Activated CD4-positive, CD25-positive, alpha-beta regulatory T cell (primary cell): ENCODE measurements around the gene CUBN.

Experiments used
- DNase-seq, 4 experiments: peaks; one replicate each; lab custom pipeline; 2025; lab: John Stamatoyannopoulos, UW

CUBN gene

GRCh38 chr10:17073725-17074540 is 55.7 kb downstream of the CUBN start:
- no peak for DNase-seq

- no peak for DNase-seq
Measured at GRCh38 chr10:17068953-17069352, 60.7 kb downstream of the CUBN start.

GRCh38 chr10:17067376-17068264 is 62.0 kb downstream of the CUBN start:
- no peak for DNase-seq

GRCh38 chr10:17066807-17067206 is 62.8 kb downstream of the CUBN start:
- no peak for DNase-seq

GRCh38 chr10:17066000-17066399 is 63.6 kb downstream of the CUBN start:
- no peak for DNase-seq

- no peak for DNase-seq
Measured at GRCh38 chr10:17065273-17065672, 64.3 kb downstream of the CUBN start.

- no peak for DNase-seq
Measured at GRCh38 chr10:17064435-17064834, 65.2 kb downstream of the CUBN start.

- no peak for DNase-seq
Measured at GRCh38 chr10:17062955-17063484, 66.6 kb downstream of the CUBN start.

- no peak for DNase-seq
Measured at GRCh38 chr10:17062493-17062892, 67.1 kb downstream of the CUBN start.

GRCh38 chr10:17062009-17062408 is 67.6 kb downstream of the CUBN start:
- DNase-seq = no peak

GRCh38 chr10:17061418-17061817 is 68.2 kb downstream of the CUBN start:
- DNase-seq = no peak

- no peak for DNase-seq
Measured at GRCh38 chr10:17060289-17060688, 69.3 kb downstream of the CUBN start.

- no peak for DNase-seq
Measured at GRCh38 chr10:17059197-17059688, 70.4 kb downstream of the CUBN start.

- DNase-seq = no peak
Measured at GRCh38 chr10:17058093-17058492, 71.5 kb downstream of the CUBN start.

- no peak for DNase-seq
Measured at GRCh38 chr10:17056781-17057428, 72.7 kb downstream of the CUBN start.

- DNase-seq = no peak
Measured at GRCh38 chr10:17053513-17053912, 76.1 kb downstream of the CUBN start.

GRCh38 chr10:17053061-17053460 is 76.5 kb downstream of the CUBN start:
- no peak for DNase-seq

GRCh38 chr10:17051851-17052250 is 77.8 kb downstream of the CUBN start:
- DNase-seq = no peak

GRCh38 chr10:17049195-17049594 is 80.4 kb downstream of the CUBN start:
- DNase-seq = no peak

GRCh38 chr10:17047908-17048307 is 81.7 kb downstream of the CUBN start:
- no peak for DNase-seq

GRCh38 chr10:17046989-17047388 is 82.6 kb downstream of the CUBN start:
- no peak for DNase-seq

GRCh38 chr10:17043586-17043985 is 86.0 kb downstream of the CUBN start:
- DNase-seq = no peak
